Astrocyte (in vitro differentiated cells and primary cell): ENCODE data around the gene MAGEB17.

ENCODE experiments used
- EZH2 ChIP-seq: IDR thresholded peaks from 2 replicates; pipeline ENCODE4 v1.6.1; 2012; ENCODE audit warnings: mild to moderate bottlenecking, low read length, inconsistent platforms; ENCODE audit not compliant: insufficient read depth
- TF ChIP-seq, protein P1 (sequence below): IDR thresholded peaks from 2 replicates; pipeline ENCODE4 v1.5.1; 2011; ENCODE audit warnings: low read depth, mild to moderate bottlenecking, inconsistent platforms, low read length, moderate library complexity; ENCODE audit not compliant: insufficient read depth

DNA sequence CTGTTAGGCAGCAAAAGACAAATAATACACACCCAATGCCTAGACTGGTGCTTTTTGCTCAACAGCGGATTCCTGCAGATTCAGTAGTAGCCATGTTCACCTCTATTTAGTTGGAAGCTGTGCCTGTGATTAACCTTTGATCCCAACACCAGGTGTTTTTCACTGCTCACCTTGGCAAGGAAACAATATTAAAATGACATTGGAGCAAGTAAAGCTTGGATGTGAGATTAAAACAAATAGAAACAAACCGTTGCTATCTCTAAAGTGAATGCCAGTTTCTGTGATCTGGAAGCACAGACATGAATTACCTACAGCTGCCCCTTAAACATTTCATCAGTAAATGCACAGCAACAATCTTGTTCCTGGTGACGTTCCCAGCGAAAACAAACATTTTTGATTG is 35.7 kb downstream of the MAGEB17 start:
- TF ChIP-seq, protein P1, sequence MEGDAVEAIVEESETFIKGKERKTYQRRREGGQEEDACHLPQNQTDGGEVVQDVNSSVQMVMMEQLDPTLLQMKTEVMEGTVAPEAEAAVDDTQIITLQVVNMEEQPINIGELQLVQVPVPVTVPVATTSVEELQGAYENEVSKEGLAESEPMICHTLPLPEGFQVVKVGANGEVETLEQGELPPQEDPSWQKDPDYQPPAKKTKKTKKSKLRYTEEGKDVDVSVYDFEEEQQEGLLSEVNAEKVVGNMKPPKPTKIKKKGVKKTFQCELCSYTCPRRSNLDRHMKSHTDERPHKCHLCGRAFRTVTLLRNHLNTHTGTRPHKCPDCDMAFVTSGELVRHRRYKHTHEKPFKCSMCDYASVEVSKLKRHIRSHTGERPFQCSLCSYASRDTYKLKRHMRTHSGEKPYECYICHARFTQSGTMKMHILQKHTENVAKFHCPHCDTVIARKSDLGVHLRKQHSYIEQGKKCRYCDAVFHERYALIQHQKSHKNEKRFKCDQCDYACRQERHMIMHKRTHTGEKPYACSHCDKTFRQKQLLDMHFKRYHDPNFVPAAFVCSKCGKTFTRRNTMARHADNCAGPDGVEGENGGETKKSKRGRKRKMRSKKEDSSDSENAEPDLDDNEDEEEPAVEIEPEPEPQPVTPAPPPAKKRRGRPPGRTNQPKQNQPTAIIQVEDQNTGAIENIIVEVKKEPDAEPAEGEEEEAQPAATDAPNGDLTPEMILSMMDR, result no peak
- TF ChIP-seq EZH2, result no peak
